AG10803 (cell line): ENCODE results near the gene KRT1.

ENCODE experiments used
- DNase-seq: peaks from one replicate; pipeline ENCODE4 v3.0.0; 2010; ENCODE audit warnings: low read depth
- H3K4me3 ChIP-seq: 2 replicates; pipeline ENCODE4 v1.5.1; 2011; ENCODE audit warnings: mild to moderate bottlenecking, low read length, control low read depth
- TF ChIP-seq, protein P1 (sequence below): conservative IDR thresholded peaks from 2 replicates; pipeline ENCODE4 v1.5.1; 2011; ENCODE audit warnings: mild to moderate bottlenecking, low read length, control low read depth, inconsistent platforms

Gene KRT1

DNA sequence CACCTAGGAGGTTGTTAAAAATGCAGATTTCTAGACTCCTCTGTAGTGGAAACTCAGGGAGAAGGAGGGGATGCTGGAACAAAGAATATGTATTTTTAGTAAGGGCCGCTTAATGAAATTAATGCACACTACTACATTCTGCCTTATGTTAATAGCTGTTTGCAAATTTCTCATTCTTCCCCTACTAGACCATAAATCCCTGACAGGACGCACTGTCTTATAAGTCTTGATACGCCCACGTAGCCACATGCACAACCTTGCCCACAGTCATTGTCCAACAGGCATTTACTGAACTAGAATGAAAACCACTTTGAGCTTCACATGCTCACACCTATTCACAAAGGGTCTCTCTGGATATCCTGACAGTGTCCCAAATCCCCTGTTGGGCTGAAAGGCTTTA, 38.7 kb downstream of the KRT1 start:
- TF ChIP-seq, protein P1, sequence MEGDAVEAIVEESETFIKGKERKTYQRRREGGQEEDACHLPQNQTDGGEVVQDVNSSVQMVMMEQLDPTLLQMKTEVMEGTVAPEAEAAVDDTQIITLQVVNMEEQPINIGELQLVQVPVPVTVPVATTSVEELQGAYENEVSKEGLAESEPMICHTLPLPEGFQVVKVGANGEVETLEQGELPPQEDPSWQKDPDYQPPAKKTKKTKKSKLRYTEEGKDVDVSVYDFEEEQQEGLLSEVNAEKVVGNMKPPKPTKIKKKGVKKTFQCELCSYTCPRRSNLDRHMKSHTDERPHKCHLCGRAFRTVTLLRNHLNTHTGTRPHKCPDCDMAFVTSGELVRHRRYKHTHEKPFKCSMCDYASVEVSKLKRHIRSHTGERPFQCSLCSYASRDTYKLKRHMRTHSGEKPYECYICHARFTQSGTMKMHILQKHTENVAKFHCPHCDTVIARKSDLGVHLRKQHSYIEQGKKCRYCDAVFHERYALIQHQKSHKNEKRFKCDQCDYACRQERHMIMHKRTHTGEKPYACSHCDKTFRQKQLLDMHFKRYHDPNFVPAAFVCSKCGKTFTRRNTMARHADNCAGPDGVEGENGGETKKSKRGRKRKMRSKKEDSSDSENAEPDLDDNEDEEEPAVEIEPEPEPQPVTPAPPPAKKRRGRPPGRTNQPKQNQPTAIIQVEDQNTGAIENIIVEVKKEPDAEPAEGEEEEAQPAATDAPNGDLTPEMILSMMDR = no peak
- no peak for DNase-seq
- no peak overlapping the region for H3K4me3 ChIP-seq

DNA sequence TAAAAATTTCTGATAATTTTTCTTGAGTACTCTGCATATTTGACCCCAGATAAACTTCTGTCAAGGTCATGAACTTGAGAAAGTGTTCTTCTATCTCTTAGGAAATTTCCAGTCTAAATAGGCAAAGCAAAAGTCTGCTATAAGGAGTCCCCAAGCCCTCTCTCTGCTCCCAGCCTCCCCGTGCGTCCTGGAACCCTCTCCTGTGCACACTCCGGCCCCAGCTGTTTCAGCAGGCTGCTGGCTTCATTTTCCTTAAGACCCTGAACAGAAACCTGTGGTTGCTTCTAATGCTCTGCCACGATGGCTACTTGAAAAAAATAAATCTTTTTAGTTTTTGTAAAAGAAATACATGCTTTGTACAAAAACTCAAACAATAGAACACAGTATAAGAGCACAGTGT, 42.9 kb downstream of the KRT1 start:
- no peak overlapping the region for H3K4me3 ChIP-seq
- TF ChIP-seq, protein P1 = no peak
- no peak for DNase-seq

DNA sequence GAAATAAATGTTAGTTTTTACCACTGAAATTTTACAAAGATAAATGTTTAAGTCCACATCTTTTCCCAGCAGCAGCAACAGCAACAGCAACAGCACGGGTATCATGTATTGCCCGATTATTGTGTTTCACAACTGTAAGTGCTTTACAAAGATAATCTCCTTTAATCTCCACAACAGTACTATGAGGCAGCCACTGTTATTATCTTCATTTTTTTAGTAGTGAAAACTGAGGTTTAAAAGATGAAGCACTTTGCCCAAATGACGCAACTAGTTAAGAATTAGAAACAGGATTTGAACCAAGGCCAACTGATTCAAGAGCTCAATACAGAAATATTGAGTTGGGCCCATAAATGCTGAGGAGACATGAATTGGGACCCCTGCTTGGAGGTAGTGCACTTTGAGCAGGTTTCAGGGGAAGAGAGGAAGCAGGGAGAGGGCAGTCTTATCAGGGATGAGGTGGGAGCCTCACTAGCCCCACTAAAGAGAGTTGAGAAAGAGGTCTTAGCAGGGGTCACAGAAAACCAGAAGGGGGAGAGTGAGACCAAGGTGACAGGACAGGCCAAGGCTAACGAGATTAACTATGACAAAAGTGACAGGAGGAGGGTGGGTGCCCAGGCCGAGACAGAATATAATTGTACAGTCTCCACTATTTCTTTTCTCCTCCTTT, 43.5 kb downstream of the KRT1 start:
- TF ChIP-seq, protein P1 = no peak
- no peak overlapping the region for H3K4me3 ChIP-seq
- DNase-seq = no peak

DNA sequence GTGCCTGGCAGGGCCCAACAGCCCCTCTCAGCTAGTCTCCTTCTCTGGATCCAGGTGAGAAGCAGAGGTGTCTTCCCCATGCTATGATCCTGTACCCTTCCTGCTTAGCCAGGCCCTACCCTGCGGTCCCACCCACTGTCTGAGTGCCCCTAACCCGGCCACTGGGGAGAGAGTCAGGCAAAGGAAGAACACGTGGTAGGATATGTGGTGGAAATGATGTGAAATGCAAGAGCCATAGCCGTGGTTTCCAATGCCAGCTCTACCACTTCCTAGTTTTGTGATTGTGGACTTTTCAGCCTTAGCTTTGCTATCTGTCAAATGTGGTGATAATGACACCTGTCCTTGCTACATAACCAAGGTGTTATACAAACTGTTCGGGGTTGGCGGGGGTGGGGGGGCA, 44.0 kb downstream of the KRT1 start:
- TF ChIP-seq, protein P1 = no peak

DNA sequence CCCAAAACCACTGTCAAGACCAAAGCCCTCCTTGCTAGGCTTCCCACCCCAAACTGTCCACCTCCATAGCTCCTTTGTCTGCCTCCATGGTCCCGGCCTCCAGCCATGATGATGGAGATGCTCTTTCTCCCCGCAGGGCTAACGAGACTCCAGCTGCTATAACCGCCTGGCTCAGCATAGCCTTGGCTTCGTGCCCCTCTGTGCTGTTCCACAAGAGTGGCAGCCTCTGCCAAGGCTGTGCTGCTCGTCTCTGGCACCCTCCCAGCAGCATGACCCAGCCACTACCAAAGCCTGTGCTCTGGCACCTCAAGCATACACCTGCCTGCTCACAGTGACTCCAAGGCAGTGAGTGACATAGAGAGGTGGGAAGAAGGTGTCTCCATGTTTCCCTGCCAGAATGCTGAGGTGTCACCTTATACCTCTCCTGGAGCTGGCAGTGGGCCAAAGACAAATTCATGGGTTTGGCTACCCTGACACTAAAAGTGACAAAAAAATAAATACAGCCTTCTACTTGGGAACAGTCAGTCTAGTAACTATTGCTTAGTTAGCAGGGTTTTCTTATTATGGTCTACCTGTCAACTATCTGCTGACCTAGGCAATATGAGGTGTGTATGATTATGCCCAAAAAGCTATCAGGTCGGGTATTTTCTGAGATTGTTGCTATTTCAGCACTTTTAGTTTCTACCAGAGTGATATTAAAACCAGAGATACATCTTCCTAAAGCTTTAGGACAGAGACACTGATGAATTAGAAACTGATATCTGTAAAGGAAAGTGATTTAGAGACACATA, 45.7 kb downstream of the KRT1 start:
- TF ChIP-seq, protein P1 = no peak
- H3K4me3 ChIP-seq = no peak overlapping the region
- DNase-seq = no peak

More for the DNA sequence above, 44.0 kb downstream of the KRT1 start:
- no peak overlapping the region for H3K4me3 ChIP-seq
- DNase-seq = no peak

DNA sequence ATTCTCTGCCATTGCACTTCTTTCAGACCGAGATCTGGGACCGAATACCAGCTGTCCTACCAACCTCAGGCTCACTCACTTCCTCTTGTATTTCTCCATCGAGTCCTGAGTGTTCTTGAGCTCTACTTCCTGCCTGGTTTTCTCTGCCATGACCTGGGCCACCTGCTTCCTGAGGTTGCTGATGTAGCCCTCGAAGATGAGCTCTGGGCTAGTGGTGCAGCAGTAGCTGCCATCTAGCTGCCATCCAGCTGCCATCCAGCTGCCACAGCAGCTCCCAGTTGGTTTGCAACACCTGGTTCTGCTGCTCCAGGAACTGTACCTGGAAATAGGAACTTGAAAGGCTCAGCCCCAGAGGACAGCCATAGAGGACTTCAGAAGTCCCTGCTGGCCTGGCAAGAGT, 46.8 kb downstream of the KRT1 start:
- TF ChIP-seq, protein P1 = no peak
- DNase-seq = no peak

DNA sequence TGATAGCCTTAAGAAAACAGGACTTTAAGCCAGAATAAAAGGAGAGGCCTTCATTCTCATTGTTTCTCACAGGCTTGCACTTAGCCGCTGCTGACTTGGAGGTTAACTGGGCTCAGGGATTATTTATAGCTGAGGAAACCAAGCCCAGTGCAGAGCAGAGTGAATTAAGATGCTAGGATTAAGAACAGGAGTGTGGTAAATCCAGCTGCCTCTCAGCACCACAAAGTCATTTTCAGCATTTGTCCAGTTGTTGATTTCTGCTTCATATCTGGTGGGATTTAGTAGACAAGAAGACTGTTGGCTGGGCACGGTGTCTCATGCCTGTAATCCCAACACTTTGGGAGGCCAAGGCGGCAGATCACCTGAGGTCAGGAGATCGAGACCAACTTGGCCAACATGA, 47.6 kb downstream of the KRT1 start:
- H3K4me3 ChIP-seq = no peak overlapping the region
- TF ChIP-seq, protein P1 = no peak
- DNase-seq = no peak

More for the DNA sequence above, 46.8 kb downstream of the KRT1 start:
- H3K4me3 ChIP-seq = no peak overlapping the region
